NT2/D1 (cell line): ENCODE data around the gene PURA.

Experiments used
- SUZ12 ChIP-seq: IDR thresholded peaks from 2 replicates; pipeline ENCODE4 v1.6.1; 2011; ENCODE audit not compliant: insufficient read length, insufficient read depth; ENCODE audit errors: extremely low read depth
- YY1 ChIP-seq: IDR thresholded peaks from 2 replicates; pipeline ENCODE4 v1.6.1; 2011; ENCODE audit not compliant: insufficient read length, insufficient read depth
- ZNF274 ChIP-seq: IDR thresholded peaks from 2 replicates; pipeline ENCODE4 v1.6.1; 2011; ENCODE audit warnings: mild to moderate bottlenecking, low read depth, low read length

GRCh38 chr5:140153255-140153654 is 39.3 kb downstream of the PURA start:
- TF ChIP-seq YY1 (no peak), SUZ12 (no peak), ZNF274 (no peak)
